ENCODE results near the gene MMP23B.

DNA sequence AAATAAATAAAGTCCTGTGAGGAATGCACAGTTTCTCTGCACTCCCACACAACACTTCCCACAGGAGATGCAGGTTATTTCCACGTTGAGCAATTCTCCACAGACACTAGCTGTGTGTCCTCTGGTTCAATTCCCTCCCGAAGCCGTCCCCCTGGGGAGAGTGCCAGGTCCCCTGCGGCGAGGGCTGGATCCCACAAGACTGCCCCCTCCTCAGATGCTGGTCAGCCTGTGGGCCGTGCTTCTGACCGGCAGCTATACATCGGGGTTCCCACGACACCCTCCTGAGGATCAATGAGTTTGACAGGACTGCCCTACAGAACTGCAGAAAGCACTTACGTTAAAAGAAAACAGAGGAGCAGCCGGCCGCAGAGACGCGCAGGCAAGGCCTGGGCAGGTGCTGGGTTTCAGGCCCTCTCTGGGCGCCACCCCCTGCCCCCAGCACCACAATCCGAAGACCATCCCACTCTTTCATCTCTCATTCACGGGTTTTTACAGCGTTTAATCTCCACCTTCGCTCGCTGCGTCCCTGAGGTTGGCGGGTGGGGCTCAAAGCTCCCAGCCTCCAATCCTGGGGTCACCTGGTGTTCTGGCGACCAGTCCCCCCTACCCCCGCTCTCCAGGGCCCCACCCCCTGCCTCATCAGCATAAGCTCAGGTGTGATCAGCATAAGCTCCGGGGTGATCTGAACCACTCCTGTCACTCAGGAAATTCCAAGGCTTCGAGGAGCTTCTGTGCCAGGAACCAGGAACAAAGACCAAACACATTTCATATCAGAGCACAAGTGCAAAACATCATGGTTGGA, 51.3 kb downstream of the MMP23B start:
- TF ChIP-seq, protein P1, sequence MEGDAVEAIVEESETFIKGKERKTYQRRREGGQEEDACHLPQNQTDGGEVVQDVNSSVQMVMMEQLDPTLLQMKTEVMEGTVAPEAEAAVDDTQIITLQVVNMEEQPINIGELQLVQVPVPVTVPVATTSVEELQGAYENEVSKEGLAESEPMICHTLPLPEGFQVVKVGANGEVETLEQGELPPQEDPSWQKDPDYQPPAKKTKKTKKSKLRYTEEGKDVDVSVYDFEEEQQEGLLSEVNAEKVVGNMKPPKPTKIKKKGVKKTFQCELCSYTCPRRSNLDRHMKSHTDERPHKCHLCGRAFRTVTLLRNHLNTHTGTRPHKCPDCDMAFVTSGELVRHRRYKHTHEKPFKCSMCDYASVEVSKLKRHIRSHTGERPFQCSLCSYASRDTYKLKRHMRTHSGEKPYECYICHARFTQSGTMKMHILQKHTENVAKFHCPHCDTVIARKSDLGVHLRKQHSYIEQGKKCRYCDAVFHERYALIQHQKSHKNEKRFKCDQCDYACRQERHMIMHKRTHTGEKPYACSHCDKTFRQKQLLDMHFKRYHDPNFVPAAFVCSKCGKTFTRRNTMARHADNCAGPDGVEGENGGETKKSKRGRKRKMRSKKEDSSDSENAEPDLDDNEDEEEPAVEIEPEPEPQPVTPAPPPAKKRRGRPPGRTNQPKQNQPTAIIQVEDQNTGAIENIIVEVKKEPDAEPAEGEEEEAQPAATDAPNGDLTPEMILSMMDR (conservative IDR thresholded peaks at IDR 0.05) = no peak
- TF ChIP-seq ZFX (IDR thresholded peaks at IDR 0.05) = no peak

All from C4-2B (cell line).